GM21619 (cell line): ENCODE data around the gene HAUS1.
"Not testable (repeated sequence)": the region's sequence is repeated elsewhere in the genome, so short reads cannot be mapped to it uniquely, and the experiment has no call there.

Source experiments
- ATAC-seq: cut with Tn5 transposase; IDR thresholded peaks from one replicate; pipeline ENCODE4 v1.9.1; 2021; ENCODE audit not compliant: unreplicated experiment

Gene HAUS1

DNA sequence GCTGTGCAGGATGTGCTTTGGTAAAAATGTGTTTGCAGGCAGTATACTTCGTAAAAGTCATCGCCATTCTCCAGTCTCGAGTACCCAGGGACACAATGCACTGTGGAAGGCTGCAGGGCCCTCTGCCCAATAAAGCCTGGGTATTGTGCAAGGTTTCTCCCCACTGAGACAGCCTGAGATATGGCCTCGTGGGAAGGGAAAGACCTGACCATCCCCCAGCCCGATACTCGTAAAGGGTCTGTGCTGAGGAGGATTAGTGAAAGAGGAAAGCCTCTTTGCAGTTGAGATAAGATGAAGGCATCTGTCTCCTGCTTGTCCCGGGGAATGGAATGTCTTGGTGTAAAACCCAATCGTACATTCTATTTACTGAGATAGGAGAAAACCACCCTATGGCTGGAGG, 15.7 kb upstream of the HAUS1 start:
- not testable (repeated sequence) for ATAC-seq

DNA sequence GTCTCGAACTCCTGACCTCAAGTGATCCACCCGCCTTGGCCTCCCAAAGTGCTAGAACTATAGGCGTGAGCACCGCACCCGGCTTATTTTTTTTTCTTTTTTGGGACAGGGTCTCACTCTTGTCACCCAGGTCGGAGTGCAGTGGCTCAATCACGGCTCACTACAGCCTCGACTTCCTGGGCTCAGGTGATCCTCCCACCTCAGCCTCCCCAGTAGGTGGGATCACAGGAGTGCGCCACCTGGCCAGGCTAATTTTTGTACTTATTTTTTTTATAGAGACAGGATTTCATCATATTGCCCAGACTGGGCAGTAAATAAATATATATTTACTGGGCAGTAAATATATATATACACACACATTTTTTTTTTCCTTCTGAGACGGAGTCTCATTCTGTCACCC, 8.7 kb upstream of the HAUS1 start:
- ATAC-seq, result no peak

DNA sequence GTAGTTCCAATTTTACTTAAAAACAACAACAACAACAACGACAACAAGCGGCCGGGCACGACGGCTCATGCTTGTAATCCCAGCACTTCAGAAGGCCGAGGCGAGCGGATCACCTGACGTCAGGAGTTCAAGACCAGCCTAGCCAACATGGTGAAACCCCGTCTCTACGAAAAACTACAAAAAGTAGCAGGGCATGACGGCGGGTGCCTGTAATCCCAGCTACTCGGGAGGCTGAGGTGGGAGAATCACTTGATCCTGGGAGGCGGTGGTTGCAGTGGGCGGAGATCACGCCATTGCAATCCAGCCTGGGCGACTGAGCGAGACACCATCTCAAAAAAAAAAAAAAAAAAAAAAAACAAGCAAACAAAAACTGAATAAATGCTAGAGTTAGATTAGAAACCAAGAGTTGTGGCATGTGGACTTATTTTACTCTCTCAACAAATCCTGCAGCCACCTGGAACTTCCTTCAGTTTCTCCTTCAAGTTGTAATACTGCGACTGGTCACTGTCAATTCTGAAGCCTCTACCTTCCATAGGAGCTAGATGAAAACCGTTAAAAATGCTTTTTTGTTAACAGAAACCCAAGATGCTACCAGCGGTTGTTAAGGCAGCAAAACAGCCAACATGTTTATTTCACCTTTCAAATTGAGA, 7.4 kb upstream of the HAUS1 start:
- no peak for ATAC-seq

DNA sequence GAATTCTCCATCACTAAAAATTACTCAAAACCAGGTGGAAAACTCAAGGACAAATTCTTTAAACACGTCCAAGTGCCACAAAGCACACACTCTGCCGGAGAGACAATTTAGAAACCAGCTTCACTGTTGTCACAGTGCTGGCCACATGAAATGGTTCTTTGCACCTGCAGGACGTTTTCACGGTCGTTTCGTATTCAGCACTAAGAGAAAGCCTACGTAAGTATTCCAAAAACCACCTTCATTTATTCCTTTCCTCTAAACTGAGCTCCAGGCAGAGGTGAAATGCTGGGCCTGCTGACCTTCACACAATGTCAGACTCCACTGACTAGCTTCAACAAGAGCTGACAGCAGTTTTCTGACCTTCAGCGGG, 6.8 kb upstream of the HAUS1 start:
- peak; percentile 28 for ATAC-seq

DNA sequence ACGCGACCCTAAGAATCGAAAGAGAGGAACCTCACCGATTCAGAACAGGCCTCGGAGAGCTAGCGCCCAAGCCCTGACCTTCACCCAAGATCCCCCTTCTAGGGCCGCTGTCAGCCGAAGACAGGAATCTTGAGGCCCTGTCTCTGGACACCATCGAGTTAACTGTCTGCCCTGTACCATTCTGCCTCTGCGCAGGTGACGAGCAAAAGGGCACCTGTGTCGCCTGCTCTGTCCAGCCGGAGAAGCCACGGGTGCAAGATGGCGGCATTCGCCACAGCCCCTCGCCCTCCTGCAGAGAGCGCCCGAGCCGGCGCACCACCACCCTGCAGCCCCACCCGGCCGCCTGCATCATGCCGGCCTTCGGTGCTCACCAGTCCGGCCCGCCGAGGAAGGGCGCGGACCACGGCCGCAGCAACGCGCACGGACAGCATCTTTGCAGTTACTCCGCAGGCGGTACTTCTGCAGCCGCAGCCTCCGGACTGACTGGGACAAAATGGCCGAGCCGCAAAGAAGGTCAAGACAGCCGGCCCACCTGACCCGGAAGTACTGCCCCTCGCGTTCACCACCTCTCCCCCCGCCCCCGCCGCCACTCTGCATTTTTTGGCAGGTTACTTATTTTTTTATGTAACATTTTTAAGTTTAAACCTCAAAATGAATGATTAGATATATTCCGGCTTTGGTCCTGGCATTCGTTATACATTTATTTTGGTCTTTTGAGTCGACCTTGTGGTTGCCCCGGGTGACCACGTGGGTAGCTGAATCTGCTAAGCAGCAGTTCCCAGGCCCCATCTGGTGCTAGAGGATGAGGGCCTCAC, 6.2 kb upstream of the HAUS1 start, which contains the start of gene ATP5F1A:
ATP5F1A (minus strand) TSS at position 496 of the 815 bp plus-strand sequence; CDS start at position 431, 65 bp downstream.
- ATAC-seq, result peak; percentile 72

DNA sequence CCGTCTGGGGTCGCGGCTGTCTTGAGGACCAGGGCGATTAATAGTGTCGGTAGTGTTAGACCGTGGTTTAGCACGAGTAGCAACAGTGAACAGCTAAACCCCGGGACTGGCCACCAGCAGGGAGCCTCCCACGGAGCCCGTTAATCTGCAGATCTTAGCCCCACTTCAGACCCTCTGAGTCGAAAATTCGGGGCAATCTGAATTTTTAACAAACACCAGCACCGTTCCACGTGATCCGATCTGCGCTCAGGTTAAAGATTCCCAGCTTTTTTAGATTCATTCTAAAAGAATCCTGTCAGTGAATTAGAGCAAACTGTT, 5.6 kb upstream of the HAUS1 start:
- no peak for ATAC-seq

DNA sequence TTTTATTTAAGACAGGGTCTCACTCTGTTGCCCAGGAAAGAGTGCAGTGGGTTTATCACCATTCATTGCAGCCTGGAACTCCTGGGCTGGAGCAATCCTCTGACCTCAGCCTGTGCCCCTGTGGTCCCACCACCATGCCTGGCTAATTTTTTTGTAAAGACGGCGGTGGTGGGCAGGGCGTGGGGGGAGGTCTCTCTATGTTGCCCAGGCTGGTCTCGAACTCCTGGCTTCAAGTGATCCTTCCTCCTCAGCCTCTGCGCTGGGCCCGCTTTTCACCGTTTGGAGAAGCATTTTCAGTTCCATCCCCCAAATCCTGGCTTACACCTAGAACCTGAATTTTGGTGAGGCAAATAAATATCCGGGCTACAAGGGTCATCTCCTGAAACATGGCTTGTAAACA, 4.7 kb upstream of the HAUS1 start:
- no peak for ATAC-seq

DNA sequence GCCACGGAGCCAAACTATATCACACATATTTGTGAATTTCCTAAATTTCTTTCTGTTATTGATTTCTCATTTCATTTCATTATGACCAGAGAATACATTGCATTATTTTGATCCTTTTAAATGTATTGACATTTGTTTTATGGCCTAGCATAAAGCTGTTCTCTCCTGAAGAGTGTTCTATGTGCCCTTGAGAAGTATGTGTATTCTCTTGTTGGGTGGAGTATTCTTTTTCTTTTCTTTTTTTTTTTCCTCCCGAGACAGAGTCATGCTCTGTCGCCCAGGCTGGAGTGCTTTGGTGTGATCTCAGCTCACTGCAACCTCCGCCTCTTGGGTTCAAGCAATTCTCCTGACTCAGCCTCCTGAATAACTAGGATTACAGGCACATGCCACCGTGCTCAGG, 5.2 kb downstream of the HAUS1 start:
- ATAC-seq, result no peak

DNA sequence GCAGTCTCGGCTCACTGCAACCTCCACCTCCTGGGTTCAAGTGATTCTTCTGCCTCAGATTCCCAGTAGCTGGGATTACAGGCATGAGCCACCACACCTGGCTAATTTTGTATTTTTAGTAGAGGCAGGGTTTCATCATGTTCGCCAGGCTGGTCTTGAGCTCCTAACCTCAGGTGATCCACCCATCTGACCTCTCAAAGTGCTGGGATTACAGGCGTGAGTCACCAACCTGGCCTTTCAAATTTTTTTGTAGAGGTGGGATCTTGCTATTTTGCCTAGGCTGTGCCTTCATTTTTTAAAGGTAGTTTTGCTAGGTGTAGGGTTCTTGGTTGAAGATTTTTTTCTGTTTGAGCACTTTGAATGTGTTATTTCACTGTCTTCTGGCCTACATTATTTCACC, 6.2 kb downstream of the HAUS1 start:
- ATAC-seq, result no peak

DNA sequence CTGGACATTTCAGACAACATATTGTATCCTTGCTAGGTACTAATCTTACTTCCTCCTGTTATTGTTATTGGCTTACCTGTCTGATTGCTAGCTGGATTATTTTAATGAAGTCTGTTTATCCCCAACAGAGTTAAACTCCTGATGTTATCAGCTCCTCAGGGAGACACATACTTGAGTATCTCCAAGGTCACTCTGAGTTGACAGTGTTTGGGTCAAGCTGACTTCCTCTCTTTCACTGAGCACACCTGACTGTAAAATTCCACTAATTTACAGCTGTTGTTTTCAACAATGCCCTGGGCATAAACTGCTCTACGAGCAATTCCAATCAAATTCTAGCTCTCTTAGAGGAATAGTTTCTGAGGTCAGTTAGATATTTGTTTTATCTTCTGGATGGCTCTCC, 9.6 kb downstream of the HAUS1 start:
- ATAC-seq, result no peak

DNA sequence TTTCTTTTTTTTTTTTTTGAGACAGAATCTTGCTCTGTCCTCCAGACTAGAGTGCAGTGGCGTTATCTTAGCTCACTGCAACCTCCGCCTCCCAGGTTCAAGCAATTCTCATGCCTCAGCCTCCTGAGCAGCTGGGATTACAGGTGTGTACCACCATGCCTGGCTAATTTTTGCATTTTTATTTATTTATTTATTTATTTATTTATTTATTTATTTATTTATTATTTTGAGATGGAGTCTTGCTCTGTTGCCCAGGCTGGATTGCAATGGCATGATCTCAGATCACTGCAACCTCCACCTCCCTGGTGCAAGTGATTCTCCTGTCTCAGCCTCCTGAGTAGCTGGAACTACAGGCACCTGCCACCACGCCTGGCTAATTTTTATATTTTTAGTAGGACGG, 22.4 kb downstream of the HAUS1 start:
- not testable (repeated sequence) for ATAC-seq

DNA sequence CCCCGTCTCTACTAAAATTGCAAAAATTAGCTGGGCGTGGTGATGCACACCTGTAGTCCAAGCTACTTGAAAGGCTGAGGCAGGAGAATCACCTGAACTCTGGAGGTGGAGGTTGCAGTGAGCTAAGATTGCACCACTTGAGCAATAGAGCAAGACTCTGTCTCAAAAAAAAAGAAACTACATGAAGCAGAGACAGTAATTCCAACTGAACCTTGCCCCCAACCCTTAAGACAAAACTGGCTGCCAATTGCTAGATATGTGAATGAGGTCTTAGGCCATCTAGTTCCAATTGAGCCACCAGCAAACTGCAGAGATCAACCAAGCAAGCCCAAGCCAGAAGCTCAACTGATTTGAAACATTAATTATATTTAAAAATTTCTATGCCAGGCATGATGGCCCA, 25.9 kb downstream of the HAUS1 start:
- ATAC-seq, result no peak

DNA sequence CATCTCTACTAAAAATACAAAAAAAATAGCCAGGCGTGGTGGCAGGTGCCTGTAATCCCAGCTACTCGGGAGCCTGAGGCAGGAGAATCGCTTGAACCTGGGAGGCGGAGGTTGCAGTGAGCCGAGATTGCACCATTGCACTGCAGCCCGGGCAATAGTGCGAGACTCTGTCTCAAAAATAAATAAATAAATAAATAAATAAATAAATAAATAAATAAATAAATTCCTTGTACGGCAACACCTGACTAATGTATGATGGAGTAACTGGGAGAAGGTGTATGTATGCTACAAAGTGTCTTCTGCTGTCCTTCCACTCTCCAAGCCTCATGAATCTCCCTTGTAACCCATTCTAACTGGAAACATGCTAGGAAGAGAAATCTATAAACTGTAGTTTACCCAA, 26.4 kb downstream of the HAUS1 start:
- not testable (repeated sequence) for ATAC-seq

DNA sequence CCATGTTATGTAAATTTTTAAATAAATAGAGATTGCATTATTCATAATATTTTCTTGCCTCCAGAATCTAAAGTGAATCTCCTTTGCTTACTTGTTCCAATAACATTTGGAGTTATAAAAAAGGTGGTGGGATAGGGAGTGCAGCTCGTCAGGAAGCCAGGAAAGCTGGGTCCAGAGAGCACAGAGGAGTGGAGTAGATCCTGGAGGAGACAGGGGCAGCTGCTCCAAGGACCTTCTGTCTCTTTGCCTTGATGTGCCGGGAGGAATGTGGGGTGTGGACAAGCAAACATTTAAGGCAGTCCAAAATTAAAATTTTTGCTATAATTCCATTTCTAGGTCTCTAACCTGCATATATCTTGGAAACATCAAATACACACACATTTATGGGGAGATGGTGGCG, 29.3 kb downstream of the HAUS1 start:
- no peak for ATAC-seq

DNA sequence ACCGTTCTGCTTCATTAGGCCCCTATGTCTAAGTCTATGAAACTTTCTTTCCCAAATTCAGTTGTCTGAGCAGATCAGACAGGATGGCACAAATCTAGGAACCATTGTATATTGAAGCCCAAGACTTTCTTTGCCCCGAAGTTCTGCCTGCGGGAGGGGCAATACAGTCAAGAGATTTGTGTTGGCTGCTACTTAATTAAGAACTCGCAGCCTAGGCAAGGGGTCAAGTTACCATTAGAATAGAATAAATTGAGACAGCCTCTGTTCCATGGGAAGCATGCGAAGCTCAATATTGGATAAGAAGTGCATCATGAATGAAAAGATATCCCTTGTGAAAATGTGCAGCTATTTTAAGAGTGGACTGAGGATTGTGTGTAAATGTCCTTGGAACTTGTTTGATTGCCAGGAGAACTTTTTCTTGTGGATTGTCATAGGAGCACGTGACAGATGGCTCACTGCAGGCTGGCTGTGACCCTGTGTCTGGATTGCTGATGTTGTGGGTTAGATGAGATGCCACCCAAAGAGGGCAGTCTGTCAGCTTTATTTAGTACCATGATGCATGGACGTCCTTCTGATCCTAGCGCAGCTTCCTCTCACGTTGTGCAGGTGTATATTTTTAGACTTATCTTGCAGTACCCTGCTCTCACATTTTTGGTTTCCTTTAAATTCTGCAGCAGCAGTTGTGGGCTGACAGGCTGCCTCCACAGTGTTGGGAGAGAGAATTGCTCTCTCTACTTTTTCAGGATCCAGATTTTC, 30.9 kb downstream of the HAUS1 start:
- ATAC-seq, result no peak

DNA sequence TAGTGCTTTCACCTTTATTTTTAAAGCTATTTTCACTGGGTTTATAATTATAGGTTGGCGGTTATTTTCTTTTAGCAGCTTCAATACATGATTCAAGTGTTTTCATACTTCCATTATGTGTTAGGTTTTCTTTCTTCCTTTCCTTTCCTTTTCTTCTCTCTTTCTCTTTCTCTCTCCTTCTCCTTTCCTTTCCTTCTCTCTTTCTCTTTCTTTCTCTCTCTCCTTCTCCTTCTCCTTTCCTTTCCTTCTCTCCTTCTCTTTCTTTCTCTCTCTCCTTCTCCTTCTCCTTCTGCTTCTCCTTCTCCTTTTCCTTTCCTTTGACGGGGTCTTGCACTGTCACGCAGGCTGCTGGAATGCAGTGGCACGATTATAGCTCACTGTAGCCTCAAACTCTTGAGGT, 36.0 kb downstream of the HAUS1 start:
- no peak for ATAC-seq

DNA sequence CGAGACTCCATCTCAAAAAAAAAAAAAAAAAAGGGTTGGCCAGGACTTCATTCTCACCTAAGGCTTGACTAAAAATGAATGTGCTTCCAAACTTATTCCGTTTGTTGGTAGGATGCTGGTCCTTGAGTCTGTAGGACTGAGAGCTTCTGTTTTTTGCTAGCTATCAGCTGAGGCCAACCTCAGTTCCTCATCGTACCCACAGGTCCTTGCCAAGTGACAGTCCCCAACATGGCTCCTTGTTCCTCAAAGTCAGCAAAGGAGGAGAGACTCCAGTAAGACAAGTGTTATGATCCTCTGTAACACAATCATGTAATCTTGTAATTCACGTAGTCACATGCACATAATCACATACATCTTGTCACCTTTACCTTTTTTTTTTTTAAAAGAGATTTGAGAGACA, 37.0 kb downstream of the HAUS1 start:
- no peak for ATAC-seq

DNA sequence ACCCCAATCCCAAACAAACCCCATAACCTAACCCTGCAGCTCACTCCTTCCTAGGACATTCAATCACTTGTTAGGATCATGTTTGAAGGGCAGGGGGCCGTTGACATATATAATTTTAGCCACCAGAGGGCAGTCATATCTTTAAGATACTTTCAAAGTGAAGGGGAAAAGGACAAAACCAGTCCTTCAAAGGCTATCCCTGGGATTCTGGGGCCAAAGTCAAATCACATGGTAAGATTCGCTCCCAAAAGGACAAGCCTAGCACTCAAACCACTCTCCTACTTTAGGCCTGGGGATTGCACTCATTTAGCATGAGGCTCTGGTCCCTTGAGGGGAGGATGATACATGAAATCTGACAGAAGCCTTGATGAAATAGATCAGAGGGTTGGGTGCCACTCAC, 44.6 kb downstream of the HAUS1 start:
- ATAC-seq, result no peak

DNA sequence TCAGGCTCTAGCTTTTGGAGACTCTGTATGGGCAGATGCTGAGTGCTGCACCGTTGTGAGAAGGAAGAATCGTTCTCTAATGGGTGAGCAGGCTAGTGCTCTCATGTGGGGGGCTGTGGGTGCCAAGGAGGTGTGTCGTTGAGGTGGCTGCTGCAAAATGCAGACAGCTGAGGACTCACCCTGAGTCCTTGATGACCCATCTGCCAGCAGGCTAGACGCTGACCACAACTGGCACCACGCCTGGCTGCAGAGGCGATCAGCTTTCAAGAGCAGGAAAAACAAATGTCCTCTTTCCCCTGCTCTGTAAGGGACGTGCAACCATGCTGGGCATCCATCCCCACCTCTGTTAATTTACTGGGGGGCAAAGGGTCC, 48.2 kb downstream of the HAUS1 start:
- no peak for ATAC-seq

DNA sequence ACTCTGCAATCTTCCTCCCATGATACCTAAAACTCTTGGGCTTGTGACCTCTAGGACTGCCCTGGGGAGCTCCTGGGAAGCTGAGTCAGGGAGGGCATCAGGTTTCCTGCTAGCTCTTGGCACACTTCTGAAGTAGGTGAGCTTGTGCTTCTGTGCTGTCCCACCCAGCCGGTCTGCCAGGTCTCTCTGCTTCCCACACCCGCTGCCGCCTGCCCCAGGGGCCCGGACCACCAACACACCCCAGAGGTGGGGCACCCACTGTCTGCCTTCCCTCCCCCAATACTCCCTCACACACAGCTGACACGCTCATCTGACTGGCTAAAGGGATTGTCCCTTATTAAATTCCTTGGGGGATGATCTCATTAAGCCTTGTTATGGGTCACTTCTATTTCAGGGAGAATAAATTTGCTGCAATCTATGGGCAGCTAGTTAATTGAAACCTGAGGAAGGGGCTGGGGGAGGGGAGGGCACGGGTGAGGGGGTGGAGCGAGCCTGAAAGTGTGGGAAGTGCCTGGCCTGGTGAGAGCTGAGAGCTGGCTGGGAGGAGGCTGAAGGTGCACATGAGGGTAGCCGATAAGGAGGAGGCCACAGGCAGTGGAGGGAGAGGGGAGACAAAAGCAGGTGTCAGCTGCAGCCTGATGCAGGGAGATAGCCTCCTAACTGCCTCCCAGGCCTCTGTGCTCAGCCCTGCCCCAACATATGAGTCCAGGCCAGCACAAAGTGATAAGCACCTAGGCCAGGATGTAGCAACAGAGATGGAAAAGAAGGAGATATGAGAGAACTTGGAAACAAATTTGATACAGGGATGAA, 48.8 kb downstream of the HAUS1 start:
- no peak for ATAC-seq

DNA sequence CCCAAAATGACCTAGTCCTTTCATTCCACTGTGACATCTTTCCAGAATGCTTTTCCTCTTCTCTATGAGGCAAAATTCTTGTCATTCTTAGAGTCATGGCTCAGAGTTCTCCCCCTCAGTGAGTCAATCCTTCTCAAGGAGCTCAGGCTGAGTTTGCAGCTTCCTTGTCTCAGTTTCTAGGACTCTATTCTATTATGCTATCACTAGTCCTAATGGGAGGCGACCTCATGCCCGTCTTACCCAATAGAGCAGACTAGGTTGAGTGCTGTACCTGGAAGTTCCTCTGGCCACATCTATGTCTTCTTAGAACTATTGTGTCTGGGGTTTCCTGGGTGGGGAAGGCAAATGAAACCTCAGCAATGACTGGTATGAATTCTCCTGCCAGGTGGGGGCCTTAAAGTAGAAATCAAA, 51.5 kb downstream of the HAUS1 start:
- no peak for ATAC-seq
